Occipital lobe (tissue), 2 donors: ENCODE measurements around the gene FOXL1. TPM values are rescaled to one million over a fixed set of nuclear protein-coding genes. Genes with fewer than 3 reads are reported as not detected.

Experiments used
- DNase-seq: peaks from one replicate; lab custom pipeline; 2025; lab: John Stamatoyannopoulos, UW
- total RNA-seq: library from RNA; depleted of rRNA; stranded (reverse); fragments of >200 nt; gene quantifications from one replicate; pipeline ENCODE4 v1.2.3, GENCODE V29; 2014

FOXL1 gene
- total RNA-seq, 1 donor from 2014 or later = 0.47 TPM

- no peak for DNase-seq
These were observed 9.4 kb upstream of the FOXL1 start for GRCh38 chr16:86568677-86569623.

- DNase-seq = no peak
These were observed 8.5 kb upstream of the FOXL1 start for GRCh38 chr16:86569701-86570447.

- no peak for DNase-seq
These were observed 7.5 kb upstream of the FOXL1 start for GRCh38 chr16:86570558-86571529.

- no peak for DNase-seq
These were observed 6.8 kb upstream of the FOXL1 start for GRCh38 chr16:86571530-86571915.

- DNase-seq = no peak
These were observed 6.3 kb upstream of the FOXL1 start for GRCh38 chr16:86572041-86572521.

- DNase-seq = no peak
These were observed 5.7 kb upstream of the FOXL1 start for GRCh38 chr16:86572606-86573005.

- no peak for DNase-seq
These were observed 5.1 kb upstream of the FOXL1 start for GRCh38 chr16:86573215-86573614.

- DNase-seq = no peak
These were observed 4.5 kb upstream of the FOXL1 start for GRCh38 chr16:86573646-86574508.

GRCh38 chr16:86574646-86575045 lies 3.7 kb upstream of the FOXL1 start:
- no peak for DNase-seq

- DNase-seq = no peak
These were observed 3.2 kb upstream of the FOXL1 start for GRCh38 chr16:86575095-86575685.

GRCh38 chr16:86575754-86576557 lies 2.4 kb upstream of the FOXL1 start:
- DNase-seq = no peak

GRCh38 chr16:86576591-86577313 lies 1.6 kb upstream of the FOXL1 start:
- DNase-seq = no peak

GRCh38 chr16:86577314-86577971 lies 906 bp upstream of the FOXL1 start:
- no peak for DNase-seq

- no peak for DNase-seq
These were observed 390 bp downstream of the FOXL1 start for GRCh38 chr16:86578611-86579267.

GRCh38 chr16:86579268-86580062 lies 1.1 kb downstream of the FOXL1 start:
- no peak for DNase-seq

- no peak for DNase-seq
These were observed 1.9 kb downstream of the FOXL1 start for GRCh38 chr16:86580063-86580790.
